Inflammatory macrophage treated with lipopolysaccharide for 4 hours (primary cell): ENCODE data around the gene KIF26B.
"Not testable (repeated sequence)": the region's sequence is repeated elsewhere in the genome, so short reads cannot be mapped to it uniquely, and the experiment has no call there.

Source experiments
- DNase-seq: peaks from one replicate; pipeline ENCODE4 v3.0.0-alpha.2; 2020

Gene KIF26B

DNA sequence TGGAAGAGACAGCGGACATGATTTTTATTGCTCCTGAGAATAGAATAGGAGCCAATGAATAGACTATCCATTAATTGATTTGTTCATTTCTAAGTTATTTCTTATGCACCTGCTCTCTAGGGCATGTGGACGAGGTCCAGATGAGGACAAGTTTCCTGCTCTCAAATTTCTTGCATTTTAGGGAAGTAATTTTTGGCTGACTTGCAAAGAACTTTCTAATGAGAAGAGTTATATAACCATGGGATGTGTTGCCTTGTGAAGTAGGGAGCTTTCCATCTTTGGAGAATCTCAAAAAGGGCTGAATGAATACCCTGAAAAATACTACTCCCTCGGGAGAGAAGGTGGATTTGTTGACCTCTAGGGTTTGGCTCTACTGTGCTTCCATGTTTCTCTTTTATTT is 243.0 kb downstream of the KIF26B start:
- DNase-seq: no peak

DNA sequence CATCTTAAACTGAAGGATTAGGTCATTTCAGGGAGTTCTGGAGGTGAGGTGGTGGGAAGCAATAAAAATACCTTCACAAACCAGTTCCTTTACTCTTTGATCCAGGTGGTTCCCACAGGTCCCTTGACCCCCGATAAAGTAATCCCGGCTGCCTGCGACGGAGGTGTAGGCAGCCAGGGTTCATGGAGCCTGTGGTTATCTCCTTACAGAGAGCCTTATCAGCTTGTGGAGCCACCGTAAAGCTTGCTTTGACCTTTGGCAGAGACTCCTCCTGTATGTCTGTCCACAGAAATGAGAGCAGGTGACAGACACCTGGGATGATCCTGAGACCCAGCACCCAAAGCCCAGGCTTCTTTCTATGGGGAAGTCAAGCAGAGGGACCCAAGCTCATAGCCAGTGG is 243.4 kb downstream of the KIF26B start:
- DNase-seq: no peak

DNA sequence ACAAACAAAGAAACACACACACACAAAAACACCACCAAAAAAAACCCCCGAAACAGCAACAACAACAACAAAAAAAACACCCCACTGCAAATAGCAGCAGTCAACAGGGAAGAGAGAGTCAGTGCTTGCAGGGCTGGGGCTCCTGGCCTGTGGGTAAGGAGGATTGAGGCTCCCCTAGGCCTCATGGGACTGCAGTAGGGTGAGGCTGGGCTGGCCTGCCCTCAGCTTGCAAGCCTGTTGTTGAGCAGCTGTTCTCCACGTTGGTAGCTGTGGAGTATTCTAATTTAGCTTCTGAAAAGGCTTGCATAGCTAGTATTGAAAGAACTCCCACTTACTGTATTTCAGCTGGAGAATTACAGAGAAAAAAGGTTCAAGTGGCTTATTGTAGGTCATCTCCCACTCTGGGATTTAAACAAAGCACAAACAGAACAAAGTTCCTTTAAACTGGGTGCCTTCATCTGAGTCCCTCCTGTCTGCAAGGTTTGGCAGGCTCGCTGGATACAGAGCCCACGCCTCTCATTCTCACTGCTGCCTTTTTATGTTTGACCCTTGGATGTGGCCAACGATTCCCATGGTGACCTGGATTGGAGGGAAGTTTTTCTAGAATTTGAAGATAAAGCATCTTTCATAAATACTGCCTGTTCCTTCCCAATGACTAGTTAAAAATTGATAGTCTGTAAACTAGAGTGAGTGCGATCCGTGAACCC is 247.2 kb downstream of the KIF26B start:
- no peak for DNase-seq

DNA sequence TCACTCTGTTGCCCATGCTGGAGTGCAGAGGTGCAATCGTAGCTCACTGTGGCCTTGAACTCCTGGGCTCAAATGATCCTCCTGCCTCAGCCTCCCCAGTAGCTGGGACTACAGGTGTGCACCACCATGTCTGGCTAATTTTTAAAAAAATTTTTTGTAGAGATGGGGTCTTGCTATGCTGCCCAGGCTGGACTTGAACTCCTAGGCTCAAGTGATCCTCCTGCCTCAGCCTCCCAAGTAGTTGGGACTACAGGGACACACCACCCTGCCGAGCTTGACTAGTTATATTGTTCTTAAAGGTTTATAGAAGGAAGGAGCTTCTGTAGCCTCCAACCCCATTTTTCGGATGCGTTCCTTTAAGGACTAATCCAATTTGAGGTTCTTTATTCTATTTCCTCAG is 248.2 kb downstream of the KIF26B start:
- not testable (repeated sequence) for DNase-seq

DNA sequence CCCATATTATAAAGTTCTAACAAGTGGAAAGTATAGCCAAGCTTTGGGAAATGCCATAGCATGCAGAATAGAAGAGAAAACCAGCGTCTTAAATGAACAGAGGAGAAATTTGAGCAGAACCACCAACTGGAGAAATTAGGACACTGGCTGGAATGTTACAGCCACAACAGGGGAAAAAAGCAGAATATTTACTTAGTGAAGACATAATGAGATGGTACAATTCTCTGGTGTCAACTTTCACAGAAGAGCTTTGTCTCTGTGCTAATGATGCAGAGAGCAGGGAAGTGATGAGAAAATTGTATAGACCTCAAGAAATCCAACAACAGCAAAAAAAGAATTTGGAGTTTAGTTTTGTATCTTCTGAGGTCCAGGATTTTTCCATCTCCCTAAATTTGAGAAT is 249.7 kb downstream of the KIF26B start:
- DNase-seq: no peak

DNA sequence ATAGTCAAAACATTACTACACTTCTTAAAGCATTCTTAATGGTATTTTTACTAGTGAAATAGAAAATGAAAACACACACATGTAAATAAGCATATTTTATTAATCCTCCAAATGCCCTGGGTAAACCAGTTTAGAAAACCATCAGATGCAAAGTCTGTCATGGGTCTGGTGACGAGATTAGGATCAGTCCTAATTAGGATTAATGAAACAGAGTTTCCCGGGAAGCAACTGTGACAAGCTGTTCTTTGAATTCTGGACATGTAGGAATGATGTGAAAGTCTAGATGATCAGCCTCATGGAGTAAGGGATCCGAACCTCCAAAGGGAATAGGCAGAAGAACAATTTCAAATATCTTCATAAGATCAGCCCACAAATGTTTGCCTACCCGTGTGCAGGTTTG is 250.2 kb downstream of the KIF26B start:
- DNase-seq: no peak

DNA sequence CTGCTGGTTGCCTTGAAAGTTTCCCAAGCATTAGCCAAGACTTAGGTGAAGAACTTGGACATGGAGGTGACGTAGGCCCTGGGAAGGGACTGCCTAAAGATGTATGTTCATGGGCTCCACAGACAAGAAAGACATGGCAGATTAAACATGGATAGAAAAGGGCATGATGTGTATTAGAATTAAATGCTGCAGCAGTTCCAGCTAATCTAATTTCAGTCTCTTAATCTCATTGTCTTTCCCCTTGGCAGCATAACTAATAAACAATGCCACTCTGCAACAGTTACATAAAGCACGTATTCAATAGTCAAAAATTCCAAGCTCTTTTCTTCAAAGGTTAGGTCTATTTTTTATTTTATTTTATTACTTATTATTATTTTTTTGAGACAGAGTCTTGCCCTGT is 251.6 kb downstream of the KIF26B start:
- DNase-seq: no peak

DNA sequence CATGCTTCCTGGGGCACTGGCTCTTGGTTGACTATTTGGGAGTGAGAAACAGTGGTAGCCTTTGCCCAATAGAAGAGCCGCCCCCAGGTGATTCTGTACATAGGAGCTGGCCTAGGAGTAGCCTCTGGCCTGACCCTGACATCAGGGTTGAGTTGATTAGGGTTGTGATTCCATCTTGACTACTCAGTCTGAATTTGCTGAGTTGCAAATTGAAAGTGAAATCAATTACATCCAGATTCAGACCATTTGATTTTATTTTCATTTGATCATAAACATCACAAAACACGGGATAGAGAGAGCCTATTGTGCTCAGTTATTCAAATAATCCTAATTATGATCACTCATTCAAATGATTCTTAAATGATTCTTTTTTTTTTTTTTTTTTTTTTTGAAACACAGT is 253.2 kb downstream of the KIF26B start:
- no peak for DNase-seq

DNA sequence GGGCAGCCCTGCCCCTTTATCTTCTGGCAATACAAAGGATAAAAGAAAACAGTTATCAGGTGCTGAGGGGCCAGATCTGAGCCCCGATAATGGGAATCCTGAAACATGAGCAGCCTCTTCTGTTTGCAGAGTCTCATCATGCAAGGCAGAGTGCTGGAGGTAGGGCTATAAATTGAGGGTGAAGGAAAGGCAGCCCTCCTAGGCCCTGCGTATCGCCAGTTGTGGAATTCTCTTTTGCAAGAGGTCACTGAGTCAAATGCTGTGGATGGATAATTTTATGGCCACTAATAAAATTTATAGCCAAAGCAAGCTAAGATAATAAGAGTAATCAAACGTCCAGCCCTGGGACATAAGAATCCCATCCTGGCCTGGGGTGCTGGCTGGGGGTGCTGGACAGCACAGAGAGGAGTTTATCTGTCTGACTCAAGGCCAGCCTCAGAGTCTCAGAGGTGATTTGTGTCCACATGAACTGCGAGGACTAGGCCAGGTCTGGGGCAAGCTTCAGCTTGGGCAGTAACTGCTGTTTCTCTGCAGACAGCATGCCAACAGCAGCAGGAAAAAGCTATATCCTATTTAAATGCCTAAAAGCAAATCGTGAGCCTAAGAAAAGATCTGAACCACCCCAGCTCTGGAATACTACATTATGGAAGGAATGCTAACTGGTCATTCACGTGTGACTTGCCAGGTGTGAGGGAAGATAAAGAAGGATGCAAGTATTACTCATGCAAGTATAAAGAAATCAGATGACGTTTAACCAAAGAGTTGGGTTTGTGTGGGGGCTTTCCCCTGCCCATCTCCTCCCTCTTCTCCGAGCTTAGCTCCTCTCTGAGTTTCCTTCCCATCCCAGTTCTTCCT is 254.8 kb downstream of the KIF26B start:
- DNase-seq: no peak

DNA sequence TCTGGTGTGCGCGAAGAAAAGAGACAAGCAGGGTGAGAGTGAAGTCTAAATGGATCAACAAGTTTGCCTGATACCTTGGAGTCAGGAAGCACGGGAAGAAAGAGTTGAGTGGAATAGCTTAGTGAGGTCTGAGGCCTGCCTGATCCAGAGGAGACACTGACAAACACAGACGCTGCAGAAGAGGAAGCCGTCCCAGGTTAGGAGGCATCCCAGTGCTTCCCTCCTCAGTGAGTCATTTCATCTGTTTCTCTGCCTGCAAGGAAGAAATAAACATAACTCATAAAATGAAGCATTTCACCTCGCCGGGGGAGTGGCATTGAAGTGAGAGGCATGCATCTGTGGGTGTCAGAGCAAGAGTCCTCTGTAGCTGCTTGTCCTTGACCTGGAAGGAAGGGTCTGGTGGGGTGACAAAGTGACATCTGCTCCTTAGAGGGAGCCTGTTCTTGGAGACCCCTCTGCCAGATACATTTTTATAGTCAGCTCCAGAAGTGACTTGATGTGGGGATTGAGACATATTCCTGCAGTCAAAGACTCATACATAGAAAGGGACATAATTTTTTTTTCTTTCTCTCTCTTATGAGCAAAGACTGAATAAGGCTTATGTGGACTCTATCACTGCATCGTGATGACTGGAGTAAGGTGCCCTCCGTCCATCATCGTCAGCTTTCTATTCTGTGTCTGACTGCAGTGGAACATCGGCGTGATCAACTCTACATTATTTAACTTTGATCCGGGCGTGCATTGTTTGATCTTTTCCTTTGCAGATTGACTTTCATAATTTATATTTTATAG is 256.7 kb downstream of the KIF26B start:
- DNase-seq: no peak

DNA sequence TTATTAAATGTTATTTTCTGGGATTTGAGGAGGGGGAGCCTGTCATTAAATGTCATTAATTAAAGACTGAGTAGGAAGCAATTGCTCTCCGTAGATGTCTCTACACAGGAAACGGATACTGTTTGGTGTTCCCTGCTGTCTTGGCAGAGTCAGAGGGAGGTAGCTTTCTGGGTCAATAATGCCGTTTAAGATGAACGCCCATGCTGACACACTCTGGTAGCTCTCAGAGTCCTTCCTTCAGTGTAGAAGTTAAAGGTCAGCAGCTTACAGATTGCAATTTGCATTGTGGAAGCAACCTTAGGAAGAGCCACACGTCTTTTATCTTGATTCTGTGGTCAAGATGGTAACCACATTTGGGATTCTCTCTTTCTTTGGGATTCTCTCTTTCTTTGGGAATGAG is 257.5 kb downstream of the KIF26B start:
- DNase-seq: no peak

DNA sequence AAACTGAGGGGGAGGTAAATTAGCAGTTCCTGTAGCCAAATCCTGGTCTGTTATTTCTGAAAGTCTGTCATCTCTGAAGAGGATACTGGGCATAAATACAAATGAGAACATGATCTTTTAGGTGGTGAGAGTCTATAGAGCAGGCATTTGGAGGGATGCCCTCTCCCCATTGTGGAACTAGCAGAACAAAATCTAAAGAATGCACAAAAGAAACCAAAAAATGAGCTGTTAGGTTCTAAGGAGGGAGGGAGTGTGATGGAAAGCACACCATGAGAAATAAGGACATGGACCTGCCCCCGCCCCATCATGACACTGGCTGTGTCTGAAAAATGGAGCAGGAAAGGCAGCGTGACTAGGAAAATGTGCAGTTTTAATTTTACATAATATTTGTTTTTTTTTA is 262.0 kb downstream of the KIF26B start:
- DNase-seq: no peak

DNA sequence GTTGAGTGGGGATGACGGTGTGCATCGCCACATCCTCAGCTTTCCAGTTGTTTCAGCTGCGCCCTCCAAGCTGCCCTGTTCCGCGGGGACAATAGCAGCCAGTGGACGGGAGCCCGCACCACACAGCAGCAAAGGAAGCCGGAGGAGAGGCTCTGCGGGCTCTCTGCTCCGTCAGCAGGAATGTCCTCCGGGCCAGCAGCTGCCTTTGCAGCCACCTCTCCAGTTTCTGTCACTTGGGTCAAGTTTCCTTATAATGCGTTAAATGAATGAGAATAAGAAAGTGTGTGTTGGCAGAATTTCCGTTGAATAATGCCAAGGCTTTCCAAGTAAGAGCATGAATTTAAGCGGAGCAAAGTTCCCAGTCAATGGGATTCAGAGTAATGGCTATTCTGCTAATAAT is 263.3 kb downstream of the KIF26B start:
- DNase-seq: no peak

DNA sequence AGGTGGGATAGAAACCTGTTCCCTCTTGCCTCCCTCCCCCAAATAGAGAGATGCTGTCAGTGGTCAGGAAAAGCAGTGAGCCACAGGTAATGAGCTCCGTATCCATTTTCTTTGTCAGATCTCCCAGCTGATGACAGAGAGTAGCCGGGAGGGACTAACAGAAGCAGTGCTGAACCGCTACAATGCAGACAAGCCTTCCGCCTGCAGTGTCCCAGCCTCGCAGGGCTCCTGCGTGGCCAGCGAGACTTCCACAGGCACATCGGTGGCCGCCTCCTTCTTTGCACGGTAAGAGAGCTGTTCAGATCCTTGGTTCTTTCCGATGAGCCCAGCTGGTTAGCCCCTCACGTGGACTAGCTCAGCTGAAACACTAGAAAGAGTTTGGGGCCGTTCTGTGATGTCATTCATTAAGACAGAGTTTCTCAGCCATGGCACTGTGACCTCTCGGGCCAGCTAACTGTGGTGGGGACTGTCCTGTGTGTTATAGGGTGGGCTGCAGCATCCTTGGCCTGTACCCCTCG is 264.7 kb downstream of the KIF26B start:
- no peak for DNase-seq

DNA sequence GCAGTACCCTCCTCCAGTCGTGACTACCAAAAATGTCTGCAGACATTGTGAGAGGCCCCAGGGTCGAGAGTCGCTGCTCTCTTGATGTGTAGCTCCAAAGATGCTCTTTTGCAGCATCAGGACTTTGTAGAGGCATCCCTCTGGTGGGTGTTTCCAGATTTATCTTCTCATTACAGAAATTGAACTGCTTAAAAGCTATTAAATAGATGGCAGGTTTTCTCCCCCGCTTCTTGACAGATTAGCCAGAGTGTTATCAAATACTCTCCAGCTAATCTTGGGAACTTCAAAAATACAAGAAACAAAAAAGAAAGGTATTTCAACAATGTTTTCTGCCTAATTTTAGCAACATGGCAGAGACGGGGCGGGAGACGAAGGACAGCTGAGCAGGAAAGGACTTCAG is 265.2 kb downstream of the KIF26B start:
- no peak for DNase-seq

DNA sequence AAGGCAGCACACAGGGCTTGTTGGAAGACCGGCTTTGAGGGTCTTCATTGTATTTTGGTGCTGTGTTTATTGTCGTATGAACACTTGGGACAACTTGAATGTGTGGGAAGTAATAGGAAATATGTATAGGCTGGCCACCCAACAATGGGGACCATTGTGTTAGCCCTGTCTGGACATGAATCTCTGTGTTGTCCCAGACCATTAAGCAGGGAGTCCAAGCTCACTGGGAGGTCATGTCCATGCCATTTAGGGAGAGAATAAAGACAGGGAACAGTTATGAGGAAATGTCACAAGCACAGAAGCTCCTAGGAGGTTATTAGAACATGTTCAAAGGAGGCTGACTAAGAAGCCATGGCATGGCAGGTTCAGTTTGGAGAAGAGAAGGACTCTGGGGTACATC is 266.1 kb downstream of the KIF26B start:
- DNase-seq: no peak

DNA sequence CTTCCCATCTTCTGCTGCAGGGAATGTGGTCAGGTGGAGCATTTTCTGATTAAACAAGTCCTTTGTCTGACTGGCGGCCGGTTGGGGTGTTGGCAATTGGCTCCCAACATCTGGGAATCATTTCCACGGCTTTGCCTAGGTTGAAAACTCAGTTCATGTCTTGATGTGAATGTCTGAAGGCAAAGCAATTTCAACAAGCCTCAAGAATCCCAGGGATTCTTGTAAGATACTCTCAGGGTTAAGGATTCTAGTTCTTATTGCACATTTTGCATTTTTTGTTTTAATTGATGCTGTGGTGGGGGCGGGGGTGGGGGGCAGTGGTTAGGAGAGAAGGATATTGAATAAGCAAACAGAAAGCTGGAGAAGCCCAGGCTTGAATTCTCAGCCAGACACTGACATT is 273.9 kb downstream of the KIF26B start:
- no peak for DNase-seq

DNA sequence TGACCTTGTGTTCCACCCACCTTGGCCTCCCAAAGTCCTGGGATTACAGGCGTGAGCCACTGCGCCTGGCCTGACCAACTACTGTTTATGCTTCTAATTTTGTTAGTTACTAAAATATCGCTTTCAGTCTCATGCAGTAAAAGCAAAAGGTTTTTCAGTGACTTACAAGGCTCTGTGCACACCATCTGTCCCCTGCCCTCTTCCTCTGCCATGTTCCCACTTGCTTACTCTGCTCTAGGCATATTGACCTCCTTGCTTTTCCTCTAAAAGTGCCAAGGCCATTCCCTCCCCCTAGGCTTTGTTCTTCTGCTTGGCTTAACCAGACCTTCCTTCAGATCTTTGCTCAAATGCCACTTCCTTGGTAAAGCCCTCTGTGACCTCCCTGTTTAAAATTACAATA is 276.9 kb downstream of the KIF26B start:
- no peak for DNase-seq

DNA sequence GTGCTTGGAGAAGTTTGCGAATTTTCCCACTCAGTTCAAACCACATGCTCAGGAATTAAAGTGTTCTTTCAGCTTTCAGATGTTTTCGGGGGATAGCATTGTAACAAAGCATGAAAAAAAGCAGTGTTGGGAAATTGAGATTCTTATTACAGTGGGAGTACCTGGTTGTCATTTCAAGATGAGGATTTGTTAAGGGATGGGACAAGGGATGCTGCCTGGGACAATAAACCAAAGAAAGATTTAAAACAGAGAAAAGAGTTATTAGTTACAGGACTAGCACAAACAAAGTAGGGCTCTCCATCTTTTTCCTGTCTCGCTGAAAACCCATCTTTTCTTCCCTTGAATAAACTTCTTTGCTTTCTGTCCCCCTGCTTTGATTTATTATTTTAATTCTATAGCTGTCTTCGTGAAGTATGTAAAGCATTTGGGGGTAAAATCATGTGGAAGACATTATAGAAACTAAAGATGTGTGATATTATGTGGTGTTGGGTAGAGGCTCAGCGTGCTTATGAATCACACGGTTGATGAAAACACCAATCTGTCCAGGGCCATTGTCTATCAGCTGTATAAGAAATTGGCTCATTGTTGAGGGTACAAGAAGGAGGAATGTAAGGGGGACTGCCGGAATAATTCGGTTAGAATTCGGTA is 277.6 kb downstream of the KIF26B start:
- no peak for DNase-seq

DNA sequence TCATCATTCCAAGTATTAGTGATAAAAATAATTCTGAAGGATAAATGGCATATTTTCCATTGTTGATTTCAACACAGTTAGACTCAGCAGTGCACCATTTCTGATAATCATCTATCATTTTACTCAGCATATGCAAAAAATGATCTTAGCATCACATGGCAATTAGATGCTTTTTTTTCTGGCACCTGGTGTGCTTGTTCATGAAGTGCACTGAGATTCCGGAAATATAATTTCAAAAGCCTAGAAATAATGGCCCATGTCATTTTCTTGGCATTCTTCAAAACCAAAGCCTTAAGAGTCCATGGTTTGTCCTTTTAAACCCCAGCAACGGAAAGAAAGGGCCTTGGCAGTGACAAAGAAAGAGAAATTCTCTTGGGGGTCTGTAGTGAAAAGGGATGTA is 278.8 kb downstream of the KIF26B start:
- no peak for DNase-seq

DNA sequence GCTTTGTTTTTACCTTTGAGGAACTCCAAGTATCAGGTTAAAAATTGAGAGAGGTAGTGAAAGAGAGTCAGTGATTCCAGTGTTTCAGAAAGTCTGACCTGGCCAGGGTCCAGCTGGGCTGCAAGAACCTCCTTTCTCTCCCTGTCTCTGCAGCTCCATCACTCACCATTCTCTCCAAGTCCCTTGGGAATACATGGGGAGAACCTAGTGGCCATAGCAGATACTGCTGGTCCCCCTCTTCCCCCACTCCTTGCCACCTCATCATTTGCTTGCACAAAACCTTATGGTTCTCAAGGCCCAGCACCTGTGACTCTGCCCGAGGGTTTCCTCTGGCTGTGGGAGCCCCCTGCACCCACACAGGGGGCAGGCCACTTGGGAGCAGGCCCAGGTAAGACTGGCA is 279.5 kb downstream of the KIF26B start:
- no peak for DNase-seq

DNA sequence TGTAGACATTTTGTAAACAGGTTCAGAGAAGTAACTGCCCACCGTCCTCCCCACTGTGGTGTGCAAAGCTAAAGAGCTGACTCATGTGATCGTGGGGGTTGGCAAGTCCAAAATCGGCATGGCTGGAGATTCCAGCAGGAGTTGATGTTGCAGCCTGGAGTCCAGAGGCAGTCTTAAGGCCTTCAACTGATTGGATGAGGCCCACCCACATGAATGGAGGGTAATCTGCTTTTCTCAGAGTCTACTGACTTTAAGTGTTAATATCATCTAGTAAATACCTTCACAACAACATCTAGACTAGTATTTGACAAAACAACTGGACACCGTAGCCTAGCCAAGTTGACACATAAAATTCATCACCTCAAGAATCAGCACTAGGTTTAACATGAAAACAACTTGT is 281.6 kb downstream of the KIF26B start:
- no peak for DNase-seq
